ENCODE data around the gene TAF1D. TPM values are rescaled to one million over a fixed set of nuclear protein-coding genes. Genes with fewer than 3 reads are reported as not detected.
"Not testable (repeated sequence)": the region's sequence is repeated elsewhere in the genome, so short reads cannot be mapped to it uniquely, and the experiment has no call there.

The TAF1D gene, protein sequence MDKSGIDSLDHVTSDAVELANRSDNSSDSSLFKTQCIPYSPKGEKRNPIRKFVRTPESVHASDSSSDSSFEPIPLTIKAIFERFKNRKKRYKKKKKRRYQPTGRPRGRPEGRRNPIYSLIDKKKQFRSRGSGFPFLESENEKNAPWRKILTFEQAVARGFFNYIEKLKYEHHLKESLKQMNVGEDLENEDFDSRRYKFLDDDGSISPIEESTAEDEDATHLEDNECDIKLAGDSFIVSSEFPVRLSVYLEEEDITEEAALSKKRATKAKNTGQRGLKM
- 107 and 114 TPM in 2 replicates for total RNA-seq (2014; rRNA removed; shearing (Covaris generic))

DNA sequence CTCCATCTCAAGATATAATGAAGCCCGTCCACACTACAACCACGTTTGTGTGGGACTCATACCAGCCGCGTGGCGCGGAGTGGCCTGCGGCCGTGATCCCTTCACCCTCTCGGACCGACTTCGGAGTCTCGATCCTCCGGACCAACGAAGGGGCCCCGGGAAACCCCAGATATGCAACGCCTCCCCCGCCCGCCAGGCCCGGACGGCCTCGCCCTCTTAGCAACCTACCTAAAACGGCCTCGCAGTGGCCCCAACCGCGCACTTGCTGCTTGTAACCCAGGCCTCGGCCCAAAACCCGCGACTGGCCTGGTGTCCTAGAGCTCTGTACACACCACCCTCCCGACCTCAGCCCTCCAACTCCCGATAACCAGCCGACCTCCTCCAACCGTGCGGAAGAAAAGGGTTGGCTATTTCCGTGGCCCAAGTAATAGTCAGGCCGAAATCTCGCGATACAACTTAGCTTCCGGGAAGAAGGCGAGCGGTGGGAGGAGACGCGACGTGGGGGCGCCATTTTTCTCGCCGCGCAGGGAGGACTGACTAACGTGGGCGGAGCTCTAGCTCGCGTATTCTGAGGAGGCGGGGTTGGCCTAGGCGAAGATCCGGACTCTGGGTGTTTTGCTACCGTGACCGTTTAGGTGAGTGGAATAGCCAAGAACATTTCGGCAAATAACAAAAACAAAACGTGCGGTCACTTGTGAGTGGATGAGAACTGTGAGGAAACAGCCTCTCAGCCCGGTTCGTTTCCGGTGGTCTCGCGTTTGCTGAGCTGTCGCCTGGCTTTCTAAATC is at the start of gene TAF1D, which contains the start of gene C11orf54:
TAF1D (minus strand) TSS at position 402 of the 788 bp plus-strand sequence. CDS start 2,191 bp downstream, outside the sequence.
C11orf54 (plus strand) TSS at position 579 of the 788 bp plus-strand sequence. CDS start 5,722 bp downstream, outside the sequence.
- peak; percentile 97 for DNase-seq (ENCODE audit: low spot score)

DNA sequence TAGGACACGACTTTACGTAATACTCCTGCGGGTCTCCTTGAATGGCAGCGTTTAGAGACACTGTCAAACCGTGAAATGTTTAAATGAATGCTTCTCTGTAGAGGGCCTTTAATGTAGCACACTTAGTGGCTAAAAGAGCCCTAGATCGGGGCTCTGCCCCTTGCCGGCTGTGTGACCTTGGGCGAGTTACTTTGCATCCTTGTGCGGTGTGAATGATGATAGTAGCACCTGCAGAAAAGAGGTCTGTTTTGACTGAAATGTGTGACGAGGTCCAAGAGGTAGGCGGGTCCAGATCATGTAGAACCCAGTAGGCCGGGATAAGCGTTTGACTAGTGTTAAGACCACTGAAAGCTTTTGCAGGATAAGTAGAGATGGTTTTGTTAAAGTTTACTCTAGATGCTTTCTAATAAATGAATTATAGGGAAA is 43.7 kb upstream of the TAF1D start:
- DNase-seq (ENCODE audit: low spot score), result no peak

DNA sequence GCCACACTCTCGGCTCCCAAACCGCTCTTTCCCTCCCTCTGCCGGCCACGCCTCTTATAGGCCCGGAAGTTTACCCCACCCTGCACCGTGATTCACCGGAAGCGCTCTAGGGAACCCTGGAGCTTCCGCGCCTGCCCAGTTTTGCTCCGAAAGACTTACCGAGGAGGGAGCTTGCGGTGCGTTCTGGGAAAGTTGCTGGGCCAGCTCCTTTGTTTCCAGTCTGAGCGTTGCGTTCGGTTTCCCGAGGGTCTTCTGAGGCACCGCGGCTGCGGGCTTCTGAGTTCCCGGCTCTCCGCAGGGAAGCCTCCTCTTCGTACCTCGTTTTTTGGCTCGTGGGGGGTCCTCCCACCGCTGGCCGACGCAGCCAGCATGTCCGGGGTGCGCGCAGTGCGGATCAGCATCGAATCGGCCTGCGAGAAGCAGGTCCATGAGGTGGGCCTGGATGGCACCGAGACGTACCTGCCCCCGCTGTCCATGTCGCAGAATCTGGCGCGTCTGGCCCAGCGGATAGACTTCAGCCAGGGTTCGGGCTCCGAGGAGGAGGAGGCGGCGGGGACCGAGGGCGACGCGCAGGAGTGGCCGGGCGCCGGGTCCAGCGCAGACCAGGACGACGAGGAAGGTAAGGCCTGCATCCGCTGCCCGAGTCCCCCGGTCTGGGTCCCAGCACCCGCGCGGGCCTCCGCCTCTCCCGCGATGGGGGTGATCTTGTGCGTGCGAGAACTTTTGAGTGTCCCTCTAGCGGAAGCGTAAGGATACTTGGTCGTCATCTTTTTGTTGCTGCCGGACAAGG is 43.0 kb upstream of the TAF1D start, which contains the start of gene MED17:
MED17 (plus strand) TSS at position 138 of the 790 bp plus-strand sequence; CDS start at position 370, 232 bp downstream.
- peak; percentile 91 for DNase-seq (ENCODE audit: low spot score)

DNA sequence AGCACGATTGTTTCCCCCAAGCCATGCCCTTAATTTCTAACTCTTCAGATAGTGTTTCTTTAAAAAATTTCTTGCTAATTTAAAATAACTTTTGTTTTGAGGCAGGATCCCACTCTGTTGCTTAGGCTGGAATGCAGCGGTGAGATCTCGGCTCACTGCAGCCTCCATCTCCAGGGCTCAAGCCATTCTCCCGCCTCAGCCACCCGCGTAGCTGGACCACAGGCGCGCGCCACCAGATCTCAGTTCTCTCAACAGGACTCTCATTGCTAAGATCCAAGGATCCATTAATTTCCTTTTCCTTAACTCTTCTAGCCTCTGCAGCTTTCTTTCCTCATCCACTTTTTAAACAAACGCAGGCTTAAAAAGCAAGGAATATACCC is 42.5 kb upstream of the TAF1D start:
- no peak for DNase-seq (ENCODE audit: low spot score)

DNA sequence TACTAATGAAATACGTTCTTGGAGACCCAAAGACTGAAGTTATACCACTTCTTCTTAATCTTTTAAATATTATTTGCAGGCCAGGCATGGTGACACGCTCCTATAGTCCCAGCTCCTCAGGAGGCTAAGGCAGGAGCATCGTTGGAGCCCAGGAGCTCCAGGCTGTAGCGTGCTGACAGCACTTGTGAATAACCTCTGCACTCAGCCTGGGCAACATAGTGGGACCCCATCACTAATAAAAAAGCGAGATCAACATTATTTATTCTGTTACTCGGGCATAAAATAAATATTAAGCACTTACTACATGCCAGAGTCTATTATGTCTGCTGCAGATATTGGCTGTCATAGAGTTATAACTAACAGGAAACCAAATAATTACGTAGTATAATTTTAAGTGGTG is 42.1 kb upstream of the TAF1D start:
- DNase-seq (ENCODE audit: low spot score), result no peak

DNA sequence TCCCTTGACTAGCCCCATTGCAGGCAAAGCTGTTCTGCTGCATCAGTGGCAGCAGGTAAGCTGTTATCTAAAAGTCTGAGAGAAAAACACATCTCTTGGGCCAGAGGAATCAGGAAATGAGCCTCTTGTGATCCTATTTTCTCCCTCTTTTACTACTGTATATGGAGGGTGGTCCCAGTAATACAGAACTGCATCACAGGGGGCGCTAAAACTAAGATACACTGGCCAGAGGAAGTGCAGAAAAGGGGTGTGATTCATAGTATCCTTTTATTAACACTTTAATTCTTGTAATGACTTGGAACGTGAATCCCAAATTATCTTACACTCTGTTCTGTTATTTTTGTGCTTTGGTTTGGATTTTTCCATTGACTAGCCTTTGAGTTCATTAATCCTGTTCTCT is 34.0 kb upstream of the TAF1D start:
- DNase-seq (ENCODE audit: low spot score), result no peak

DNA sequence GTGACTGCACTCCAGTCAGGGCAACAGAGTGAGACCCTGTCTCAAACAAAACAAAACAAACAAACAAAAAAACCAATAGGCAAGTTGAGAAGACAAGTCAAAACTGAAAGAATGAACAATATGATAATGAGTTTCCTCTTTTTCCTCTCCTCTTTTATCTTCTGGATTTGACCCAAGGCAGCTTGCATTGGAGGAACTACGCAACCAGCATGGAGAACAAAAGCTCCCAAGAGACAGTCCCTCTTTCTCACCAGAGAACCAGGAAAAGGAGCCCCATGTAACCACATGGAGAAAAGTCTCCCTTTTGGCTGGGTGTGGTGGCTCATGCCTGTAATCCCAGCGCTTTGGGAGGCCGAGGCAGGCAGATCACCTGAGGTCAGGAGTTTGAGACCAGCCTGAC is 33.3 kb upstream of the TAF1D start:
- DNase-seq (ENCODE audit: low spot score), result not testable (repeated sequence)

DNA sequence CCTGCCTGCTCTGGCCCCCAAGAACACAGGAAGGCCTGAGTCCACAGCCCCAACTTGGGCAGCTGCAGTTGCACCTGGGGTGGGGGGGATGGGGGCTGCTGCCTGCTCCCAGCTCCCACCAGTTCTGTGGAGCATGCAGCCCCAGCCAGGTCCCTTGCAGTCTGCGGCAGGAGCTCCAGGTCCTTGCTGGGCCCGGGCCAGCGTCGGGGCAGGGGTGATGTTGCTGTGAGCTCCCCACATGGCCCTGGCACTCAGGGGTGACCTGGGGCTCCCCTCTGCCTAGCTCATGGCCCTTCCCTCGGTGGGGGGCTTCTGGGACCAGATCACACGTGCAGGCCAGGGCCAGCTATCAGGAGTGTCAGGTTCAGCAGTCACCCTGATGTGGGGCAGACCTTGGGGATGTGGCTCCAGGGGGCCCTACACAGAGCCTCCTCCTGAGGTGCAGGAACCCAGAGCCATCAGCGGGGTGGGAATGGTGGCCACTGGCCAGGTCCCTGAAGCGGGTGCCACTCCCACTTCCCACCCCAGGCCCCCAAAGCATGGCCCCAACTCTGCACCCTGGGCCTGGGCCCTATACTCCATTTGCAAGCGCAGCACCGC is 32.4 kb upstream of the TAF1D start:
- no peak for DNase-seq (ENCODE audit: low spot score)

DNA sequence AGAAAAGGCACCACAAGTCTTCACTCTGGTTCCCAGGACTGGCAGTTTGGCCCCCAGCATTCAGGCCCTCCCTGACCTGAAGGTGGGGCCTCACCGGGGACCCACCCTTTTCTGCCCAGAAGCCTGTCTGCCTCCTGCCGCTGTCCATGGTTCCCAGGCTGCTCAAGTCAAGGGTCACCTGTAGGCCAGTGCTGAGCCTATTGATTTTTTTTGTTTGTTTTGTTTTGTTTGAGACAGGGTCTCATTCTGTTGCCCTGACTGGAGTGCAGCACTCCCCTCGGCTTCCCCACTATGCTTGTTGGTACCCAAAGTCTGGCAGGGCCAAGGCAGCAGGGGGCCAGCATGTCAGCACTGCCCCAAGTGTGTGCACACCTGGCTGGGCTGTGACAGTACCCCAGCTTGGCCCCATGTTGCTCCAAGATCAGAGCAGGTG is 31.8 kb upstream of the TAF1D start:
- DNase-seq (ENCODE audit: low spot score), result no peak

DNA sequence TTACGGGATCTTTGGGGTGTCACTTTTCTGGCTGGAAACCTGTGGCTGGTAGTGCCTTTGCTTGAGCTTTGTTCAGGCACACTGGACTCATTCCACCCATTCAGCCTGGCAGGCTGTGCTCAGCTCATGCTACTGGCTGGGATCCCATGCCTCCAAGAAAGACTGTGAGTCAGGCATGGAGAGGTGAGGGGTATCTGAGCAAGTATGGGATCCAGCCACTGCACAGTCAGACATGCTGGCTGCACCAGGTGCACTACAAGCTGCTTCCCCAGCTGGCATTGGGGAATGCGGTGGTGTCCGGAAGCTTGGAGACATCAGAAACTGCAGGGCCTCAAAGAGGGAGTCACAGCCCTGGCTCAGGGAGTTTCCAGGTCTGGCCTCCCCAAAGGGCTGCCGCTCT is 30.8 kb upstream of the TAF1D start:
- no peak for DNase-seq (ENCODE audit: low spot score)

DNA sequence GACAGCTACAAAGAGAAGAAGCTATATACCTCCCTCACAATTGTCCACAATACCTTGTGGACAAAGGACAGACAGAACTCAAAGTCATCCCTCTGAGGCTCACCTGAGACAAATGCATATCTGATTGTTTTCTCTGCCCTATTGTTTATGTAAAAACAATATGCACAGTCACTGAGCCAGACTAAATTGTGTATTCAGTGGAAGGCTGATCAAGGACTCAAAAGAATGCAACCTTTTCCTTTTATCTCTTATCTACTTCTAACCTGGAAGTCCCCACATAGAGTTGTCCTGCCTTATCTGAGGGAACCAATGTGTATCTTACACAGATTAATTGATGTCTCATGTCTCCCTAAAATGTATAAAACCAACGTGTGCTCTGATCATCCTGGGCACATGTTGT is 28.9 kb upstream of the TAF1D start:
- no peak for DNase-seq (ENCODE audit: low spot score)

DNA sequence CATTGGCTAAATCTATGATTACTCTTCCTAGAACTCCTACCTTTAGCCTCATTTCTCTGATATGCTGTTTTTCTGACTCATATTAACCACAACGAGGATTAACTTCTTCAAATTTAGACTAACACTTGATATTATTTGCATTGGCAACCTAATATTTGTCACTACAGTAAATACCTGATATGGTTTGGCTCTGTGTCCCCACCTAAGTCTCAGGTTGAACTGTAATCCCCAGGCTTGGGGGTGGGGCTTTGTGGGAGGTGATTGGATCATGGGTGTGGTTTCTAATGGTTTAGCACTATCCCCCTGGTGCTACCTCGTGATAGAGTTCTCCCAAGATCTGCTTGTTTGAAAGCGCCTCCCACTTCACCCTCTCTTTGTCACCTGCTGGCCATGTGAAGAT is 25.7 kb upstream of the TAF1D start:
- DNase-seq (ENCODE audit: low spot score), result no peak

DNA sequence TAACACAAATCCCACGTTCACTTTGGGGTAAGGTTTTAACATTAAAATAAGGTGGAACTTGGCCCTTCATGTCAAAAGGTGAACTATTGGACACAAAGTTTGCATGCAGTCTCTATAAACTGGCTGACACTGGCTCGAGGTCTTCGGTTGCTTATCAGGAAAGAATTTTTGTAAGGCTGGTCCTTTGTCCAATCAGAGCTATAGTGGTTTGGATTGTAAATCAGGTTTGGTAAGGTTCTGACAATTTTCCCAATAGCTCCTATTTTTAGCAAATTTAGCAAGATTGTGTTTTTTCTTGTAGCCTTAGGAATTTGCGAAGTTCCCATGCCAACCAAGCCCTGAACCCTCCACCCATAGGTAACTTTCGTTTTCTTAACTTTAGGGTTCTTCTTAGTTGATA is 25.2 kb upstream of the TAF1D start:
- no peak for DNase-seq (ENCODE audit: low spot score)

DNA sequence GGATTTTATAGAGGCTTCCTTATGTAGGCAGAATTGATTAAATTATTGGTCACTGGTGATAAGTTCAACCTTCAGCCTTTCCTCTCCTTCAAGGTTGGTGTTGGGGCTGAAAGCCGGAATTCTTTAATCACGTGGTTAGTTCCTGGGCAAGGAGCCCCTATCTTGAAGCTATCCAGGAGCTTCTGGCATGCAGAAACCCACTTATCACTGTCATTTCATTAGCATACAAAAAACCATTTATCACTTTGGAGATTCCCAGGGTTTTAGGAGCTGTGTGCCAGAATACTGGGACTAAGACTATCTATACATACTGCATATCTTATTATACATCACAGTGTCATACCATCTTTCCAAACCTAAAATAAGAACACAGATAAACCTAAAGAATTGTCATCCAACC is 24.3 kb upstream of the TAF1D start:
- no peak for DNase-seq (ENCODE audit: low spot score)

DNA sequence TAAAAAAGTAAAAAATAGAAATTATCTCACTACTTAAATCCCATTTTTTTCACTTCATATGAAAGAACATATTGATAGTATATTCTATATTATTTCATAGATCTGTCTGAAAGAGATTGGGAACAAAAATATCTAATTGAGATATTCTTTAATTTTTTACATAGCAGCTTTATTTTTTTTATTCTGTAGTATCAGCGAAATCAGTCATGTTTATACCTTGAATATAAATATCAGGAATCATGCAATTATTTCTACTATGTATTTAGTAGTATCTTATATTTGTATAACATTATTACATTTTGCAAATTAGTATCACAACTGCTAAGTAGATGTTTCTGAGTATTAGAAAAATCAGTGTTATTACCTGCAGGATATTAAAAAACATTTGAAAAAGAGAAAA is 20.6 kb upstream of the TAF1D start:
- DNase-seq (ENCODE audit: low spot score), result no peak

DNA sequence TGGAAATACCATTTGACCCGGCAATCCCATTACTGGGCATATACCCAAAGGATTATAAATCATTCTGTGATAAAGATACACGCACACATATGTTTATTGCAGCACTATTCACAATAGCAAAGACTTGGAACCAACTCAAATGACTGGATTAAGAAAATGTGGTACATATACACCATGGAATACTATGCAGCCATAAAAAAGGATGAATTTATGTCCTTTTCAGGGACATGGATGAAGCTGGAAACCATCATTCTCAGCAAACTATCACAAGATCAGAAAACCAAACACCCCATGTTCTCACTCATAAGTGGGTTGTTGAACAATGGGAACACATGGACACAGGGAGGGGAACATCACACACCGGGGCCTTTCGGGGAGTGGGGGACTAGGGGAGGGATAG is 17.8 kb upstream of the TAF1D start:
- DNase-seq (ENCODE audit: low spot score), result not testable (repeated sequence)

DNA sequence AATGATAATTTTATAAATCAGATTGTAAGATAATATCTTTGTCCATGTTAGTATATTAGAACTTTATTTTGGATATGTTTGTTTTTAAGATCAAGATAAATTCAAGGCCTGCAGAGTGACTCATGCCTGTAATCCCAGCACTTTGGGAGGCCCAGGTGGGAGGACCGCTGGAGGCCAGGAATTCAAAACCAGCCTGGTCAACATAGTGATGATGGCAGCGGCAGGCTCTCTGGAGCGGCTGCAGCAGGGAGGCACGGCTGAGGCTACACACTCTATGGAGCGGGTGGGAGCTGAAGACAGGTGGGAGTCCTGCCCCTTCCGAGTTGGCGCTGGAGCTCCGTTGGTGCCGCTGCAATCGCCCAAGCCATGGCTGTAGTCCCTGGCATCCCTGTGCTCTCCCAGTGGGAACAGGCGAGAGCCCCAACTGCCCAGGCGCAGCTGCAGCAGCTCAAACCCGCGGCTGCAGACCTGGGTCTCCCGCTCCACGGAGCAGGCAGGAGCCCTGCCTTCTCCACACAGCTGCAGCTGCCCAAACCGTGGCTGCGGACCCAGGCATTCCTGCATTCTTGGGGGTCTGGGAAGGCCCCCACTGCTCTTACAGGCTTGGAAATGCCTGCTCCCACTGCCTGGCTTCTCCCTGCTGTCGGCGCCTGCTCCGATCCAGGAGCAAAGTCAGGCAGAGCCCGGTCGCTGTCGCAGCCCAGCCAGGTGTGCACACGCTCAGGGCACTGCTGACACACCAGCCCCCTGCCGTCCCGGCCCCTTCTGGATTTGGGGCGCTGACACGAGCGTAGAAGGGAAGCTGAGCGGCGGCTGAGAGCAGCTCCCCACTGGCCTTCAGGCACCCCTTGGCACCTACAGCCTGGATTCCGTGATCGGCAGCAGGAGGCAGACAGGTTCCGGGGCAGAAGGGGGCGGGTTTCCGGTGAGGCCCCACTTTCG is 16.9 kb upstream of the TAF1D start:
- no peak for DNase-seq (ENCODE audit: low spot score)

DNA sequence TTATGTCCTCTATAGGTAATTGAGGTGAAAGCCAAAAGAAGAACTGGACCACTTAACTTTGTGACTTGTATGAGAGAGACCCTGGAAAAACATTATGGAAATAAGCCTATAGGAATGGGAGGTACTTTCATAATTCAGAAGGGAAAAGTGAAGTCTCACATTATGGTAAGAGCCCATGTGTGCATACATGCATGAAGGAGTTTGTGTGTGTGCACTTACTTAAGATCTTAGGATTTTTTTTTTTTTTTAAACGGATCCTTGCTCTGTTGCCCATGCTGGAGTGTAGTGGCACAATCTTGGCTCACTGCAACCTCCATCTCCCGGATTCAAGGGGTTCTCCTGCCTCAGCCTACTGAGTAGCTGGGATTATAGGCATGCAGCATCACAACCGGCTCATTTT is 16.0 kb upstream of the TAF1D start:
- DNase-seq (ENCODE audit: low spot score), result no peak

DNA sequence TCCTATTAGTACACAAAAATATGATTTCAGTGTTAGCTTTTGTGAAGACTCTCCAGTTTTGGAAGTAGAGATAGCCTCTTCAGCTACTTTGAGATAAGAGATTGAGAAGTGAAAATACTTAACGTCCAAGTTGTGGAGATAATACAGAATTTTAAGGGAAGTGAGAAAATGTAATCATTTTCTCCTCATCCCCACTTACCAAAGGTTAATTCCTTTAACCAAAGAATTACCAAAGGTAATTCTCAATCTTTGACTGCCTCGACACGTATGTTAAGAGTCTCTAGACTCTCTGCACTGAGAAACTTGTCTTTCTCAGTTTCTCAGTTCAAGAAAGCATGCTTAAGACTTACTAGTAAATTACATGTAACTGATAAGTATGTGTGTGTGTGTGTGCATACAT is 15.5 kb upstream of the TAF1D start:
- DNase-seq (ENCODE audit: low spot score), result no peak

DNA sequence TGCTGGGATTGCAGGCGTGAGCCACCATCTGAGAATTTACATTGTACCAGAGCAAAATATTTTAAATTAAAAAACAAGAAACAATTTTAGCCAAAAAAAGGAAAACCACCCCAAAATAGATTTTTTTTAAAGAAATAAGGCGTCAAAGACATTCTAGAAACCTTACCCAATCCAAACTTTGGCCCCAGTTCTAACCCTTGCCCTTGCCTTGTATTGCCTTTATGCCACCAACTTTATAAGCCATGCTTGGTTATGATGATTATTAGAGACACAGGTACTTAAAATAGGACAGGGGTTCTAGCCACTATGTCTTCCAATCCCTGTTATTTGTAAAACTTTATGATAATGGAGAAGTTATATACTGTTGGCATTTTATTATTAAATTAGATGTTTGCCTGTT is 11.9 kb upstream of the TAF1D start:
- DNase-seq (ENCODE audit: low spot score), result no peak

DNA sequence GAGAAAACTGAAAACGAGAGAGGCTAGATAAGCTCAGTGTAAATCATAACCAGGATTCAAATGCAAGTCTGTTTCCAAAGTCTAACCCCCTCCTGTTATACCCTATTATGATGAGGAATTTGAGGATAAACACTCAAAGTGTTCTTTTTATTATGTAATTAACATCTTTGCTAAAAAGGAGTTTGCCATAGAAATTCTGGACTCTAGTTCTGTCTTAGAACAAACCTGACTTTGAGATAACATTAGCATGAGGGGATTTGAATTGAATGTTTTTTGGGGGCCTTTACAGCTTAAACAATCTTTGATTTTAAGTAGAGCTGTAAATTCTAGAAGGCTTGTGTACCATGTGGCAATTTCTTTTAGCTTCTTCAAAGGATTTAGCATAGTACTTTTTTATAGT is 9.7 kb upstream of the TAF1D start:
- no peak for DNase-seq (ENCODE audit: low spot score)
